H7 (cell line): ENCODE data around the gene SPSB2. TPM values are rescaled to one million over a fixed set of nuclear protein-coding genes. Genes with fewer than 3 reads are reported as not detected.
A peak's percentile ranks its signal among the peaks of the same experiment; 100 is the strongest.

Source experiments
- DNase-seq: peaks from one replicate; pipeline ENCODE4 v3.0.0; 2012
- H3K27me3 ChIP-seq: 2 replicates; pipeline ENCODE4 v1.6.0; 2011; ENCODE audit warnings: mild to moderate bottlenecking, low read length; ENCODE audit not compliant: control insufficient read depth, insufficient read depth
- H3K36me3 ChIP-seq: replicated peaks from 2 replicates; pipeline ENCODE4 v1.5.1; 2011; ENCODE audit warnings: low read length; ENCODE audit not compliant: control insufficient read depth, insufficient read depth
- H3K4me3 ChIP-seq: 2 replicates; pipeline ENCODE4 v1.5.1; 2011; ENCODE audit warnings: low read depth, mild to moderate bottlenecking, control low read depth, low read length, moderate library complexity; ENCODE audit not compliant: insufficient read depth
- total RNA-seq: library from RNA; depleted of rRNA; stranded (reverse); fragments of >200 nt; shearing (Covaris generic); gene quantifications from 2 replicates; pipeline ENCODE4 v1.2.3, GENCODE V29; 2014; rRNA removed

Gene SPSB2, protein sequence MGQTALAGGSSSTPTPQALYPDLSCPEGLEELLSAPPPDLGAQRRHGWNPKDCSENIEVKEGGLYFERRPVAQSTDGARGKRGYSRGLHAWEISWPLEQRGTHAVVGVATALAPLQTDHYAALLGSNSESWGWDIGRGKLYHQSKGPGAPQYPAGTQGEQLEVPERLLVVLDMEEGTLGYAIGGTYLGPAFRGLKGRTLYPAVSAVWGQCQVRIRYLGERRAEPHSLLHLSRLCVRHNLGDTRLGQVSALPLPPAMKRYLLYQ
- total RNA-seq, result 28.7 and 29.4 TPM in 2 replicates

DNA sequence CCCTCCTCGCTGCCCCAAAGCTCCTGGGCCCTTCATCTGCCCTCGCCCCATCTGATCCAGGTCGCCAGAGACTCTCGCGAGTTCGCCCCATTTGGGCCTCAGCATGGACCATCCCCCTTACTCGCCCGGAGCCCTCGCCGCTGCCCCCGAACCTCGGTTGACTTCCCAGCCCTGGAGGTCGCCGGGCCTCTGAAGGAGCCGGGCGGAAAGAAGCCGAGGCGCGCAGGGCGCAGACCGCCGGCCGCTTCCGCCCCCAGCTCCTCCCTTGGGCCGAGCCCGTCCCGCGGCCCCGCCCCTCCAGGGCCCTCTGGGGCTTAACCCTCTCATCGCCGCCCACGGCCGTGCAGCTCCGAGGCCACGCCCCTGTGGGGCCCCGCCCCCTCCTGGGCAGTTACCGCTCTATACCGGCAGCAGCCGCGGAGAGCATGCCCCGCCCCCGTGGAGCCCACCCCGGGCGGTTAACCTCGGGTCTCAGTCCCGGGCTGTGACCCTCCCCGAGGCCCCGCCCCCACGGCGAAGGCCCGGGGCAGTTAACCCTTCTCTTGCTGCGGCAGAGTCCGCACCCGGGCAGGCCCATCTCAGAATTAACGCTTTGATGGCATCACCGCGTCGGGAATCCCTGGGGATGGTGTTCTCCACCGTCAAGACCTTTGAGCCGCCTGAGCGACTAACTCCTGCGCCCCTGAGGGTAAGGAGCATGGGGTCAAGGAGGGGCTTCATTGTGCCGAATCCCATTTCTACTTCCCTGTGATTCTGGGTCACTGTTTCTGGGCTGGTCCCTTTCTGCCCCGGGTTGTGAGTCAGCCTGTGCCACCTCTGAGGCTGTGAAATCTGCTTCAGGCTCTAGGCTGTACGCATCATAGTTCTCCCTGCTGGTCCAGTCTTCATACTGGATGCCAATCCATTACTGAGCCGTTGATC is at the start of gene SPSB2:
Gene SPSB2 (minus strand): TSS at position 210 of the 921 bp plus-strand sequence. CDS start 402 bp downstream, outside the sequence.
- H3K27me3 ChIP-seq, result no peaks in the 10 kb centered on the region
- DNase-seq, result peak; percentile 100
- H3K36me3 ChIP-seq, result peaks cover 20% of the 10 kb centered on the region
- peak within 1 kb of the TSS; percentile 88 for H3K4me3 ChIP-seq

DNA sequence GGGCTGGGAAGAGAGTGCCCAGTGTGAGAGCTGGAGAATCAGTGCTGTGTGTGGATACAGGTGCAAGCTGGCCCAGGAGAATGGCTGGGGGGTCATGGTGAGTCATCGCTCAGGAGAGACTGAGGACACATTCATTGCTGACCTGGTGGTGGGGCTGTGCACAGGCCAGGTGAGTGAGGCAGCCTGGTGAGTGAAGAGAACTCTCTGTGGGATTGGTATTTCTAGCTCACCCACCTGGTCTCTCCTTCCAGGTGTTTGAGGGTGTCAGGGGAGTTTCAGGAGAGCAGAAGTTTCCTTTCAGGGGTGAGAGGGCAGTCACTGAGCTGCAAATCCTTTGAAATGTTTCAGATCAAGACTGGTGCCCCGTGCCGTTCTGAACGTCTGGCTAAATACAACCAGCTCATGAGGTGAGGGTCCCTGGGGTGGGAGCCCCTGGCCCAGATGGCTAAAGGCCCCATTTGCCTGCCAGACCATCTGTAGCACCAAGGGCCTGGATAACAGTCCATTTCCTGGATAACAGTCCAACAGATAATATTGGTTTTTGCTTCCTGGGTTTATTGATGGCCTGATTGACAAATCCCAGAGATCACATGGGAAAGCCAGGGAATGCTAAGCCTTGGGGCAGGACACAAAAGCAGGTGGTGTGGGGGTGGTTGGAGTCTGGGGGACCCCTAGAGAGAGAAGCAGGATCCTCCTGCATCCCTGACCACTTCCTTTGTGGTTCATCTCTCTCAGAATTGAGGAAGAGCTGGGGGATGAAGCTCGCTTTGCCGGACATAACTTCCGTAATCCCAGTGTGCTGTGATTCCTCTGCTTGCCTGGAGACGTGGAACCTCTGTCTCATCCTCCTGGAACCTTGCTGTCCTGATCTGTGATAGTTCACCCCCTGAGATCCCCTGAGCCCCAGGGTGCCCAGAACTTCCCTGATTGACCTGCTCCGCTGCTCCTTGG is 49.2 kb upstream of the SPSB2 start:
- Histone ChIP-seq H3K36me3 (peaks cover 21% of the 10 kb centered on the region), H3K27me3 (no peaks in the 10 kb centered on the region), H3K4me3 (no peak overlapping the region)
- DNase-seq, result peak; percentile 2

DNA sequence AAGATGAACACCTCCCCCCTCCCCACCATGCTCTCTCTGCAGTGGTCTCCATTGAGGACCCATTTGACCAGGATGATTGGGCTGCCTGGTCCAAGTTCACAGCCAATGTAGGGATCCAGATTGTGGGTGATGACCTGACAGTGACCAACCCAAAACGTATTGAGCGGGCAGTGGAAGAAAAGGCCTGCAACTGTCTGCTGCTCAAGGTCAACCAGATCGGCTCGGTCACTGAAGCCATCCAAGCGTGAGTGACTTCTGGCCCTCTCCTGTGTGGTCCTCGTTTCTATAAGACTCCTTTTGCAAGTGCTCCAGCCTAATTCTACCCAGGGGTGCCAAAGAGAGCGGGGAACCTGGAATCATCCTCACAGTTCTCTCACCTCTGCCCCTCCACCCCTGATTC is 48.4 kb upstream of the SPSB2 start:
- Histone ChIP-seq H3K36me3 (peaks cover 27% of the 10 kb centered on the region), H3K4me3 (no peak overlapping the region), H3K27me3 (no peaks in the 10 kb centered on the region)
- DNase-seq, result no peak

DNA sequence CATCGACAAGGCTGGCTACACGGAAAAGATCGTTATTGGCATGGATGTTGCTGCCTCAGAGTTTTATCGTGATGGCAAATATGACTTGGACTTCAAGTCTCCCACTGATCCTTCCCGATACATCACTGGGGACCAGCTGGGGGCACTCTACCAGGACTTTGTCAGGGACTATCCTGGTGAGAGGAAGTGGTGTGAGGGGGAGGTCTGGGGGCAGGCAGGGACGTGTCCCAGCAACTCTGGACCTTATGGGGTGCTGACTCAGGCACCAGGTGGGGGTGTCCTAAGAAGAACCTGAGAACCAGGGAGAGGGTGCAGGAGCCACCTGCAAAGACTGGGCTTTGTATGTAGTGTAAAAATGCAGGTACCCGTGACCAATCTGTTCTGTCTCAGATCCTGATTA is 46.5 kb upstream of the SPSB2 start:
- H3K4me3 ChIP-seq, result no peak overlapping the region
- peaks cover 31% of the 10 kb centered on the region for H3K36me3 ChIP-seq
- peaks cover 3% of the 10 kb centered on the region for H3K27me3 ChIP-seq
- peak; percentile 21 for DNase-seq

DNA sequence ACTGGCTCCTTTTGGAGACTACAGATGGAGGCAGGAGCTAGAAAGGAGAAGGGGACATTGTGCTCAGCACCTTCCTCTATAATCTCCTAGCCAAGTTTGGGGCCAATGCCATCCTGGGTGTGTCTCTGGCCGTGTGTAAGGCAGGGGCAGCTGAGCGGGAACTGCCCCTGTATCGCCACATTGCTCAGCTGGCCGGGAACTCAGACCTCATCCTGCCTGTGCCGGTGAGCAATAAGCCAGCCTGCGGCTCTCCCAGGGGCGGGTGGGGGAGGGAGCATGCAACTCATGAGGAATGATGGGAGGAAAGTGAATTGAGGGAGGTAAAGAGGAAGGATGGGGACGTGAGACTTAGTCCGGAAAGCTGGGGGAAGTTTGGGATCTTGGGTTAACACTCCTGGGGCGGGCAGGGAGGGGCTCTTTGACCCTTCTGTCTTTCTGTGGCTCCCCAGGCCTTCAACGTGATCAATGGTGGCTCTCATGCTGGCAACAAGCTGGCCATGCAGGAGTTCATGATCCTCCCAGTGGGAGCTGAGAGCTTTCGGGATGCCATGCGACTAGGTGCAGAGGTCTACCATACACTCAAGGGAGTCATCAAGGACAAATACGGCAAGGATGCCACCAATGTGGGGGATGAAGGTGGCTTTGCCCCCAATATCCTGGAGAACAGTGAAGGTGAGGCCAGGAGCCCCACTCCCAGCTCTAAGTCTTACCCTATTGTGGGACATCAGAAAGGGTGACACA is 44.6 kb upstream of the SPSB2 start:
- Histone ChIP-seq H3K27me3 (peaks cover 7% of the 10 kb centered on the region), H3K36me3 (peaks cover 28% of the 10 kb centered on the region), H3K4me3 (no peak overlapping the region)
- DNase-seq, result peak; percentile 10

DNA sequence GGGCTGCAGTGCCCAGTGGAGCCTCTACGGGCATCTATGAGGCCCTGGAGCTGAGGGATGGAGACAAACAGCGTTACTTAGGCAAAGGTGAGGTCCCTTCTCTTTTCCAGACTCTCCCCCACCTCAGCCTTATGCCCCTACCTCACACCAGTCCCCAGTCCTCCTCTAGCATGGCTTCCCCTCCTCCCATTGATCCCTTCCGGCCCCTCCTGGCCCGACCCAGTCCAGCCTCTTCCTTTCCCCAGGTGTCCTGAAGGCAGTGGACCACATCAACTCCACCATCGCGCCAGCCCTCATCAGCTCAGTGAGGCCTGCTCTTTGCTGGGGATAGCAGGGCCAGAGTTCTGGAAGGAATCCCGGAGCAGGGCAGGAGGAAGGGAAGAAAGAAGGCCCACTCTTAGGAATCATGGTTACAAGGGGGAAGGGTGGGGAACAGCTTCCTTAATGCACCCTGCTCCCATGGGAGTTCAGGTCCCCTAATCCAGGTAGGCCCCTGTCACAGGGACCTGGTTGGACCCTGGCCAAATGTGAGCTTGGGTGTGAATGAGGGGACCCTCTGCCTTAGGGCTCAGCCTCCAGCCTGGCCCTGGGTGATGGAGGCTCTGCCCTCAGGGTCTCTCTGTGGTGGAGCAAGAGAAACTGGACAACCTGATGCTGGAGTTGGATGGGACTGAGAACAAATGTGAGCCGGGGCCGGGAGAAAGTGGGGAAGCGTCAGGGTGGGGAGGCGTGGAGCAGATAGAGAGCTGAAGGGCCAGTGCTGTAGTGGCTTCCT is 43.5 kb upstream of the SPSB2 start:
- DNase-seq, result peak; percentile 12
- peaks cover 9% of the 10 kb centered on the region for H3K27me3 ChIP-seq
- H3K36me3 ChIP-seq, result peaks cover 19% of the 10 kb centered on the region
- no peak overlapping the region for H3K4me3 ChIP-seq

DNA sequence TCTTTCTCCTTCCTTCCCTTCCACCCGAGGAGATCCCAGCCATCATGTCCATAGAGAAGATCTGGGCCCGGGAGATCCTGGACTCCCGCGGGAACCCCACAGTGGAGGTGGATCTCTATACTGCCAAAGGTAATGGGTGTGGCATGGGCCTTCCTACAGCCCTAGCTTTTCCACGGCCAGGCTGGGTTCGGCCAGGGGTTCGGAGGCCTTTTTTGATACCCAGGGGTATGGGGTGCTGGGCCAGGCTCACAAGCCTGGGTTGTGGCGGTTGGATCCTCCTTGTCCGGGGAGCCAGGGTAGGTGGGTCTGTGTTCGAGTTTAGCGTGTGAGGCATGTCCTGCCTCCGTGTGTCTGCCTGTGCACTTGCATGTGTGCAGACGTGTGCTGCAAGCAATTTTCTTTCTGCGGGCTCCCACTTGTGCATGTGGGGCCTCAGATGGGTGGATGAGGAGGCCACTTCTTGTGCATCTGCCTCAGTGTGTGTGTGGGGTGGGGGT is 42.7 kb upstream of the SPSB2 start:
- Histone ChIP-seq H3K4me3 (peak overlapping the region; percentile 25), H3K36me3 (peaks cover 15% of the 10 kb centered on the region), H3K27me3 (peaks cover 9% of the 10 kb centered on the region)
- no peak for DNase-seq

DNA sequence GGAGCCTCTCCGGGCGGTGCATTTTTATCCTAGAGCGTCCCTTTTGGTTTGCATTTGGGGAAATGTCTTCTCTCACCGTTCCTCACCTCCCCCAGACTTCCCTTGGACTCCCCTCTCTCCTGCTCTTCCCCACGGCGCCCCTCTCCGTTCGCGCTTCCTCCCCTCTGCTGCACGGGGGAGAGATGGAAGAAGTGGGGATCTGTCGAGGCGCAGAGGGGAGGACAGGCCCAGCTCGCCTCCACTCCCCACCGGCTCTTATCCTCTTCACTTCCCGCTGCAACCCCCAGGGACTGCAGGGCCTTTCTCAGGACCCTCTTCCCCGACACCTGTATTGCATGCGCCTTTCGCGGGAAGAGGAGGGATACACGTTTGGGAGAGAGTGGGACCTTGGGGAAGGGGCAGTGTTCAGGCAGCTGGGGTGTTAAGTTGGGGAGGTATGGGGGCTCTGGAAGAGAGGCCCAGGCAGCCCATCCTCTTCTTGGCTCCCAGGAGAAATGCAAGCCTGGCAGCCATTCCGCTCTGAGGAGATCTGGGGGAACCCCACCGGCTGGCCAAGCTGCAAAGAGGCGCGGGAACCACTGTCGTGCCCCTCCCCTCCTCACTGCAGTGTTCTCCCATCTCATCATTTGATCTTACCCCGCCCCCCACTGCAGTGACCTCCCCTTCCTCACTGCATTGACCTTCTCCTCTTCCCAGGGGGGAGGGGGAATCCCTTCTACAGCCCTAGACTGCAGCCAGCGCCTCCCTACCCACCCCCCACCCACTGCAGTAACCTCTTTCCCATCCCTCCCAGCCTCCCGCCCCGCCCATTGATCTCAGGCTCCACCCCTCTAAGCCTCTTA is 42.1 kb upstream of the SPSB2 start:
- DNase-seq, result peak; percentile 92
- peak overlapping the region; percentile 82 for H3K4me3 ChIP-seq
- H3K27me3 ChIP-seq, result peaks cover 10% of the 10 kb centered on the region
- peaks cover 15% of the 10 kb centered on the region for H3K36me3 ChIP-seq

DNA sequence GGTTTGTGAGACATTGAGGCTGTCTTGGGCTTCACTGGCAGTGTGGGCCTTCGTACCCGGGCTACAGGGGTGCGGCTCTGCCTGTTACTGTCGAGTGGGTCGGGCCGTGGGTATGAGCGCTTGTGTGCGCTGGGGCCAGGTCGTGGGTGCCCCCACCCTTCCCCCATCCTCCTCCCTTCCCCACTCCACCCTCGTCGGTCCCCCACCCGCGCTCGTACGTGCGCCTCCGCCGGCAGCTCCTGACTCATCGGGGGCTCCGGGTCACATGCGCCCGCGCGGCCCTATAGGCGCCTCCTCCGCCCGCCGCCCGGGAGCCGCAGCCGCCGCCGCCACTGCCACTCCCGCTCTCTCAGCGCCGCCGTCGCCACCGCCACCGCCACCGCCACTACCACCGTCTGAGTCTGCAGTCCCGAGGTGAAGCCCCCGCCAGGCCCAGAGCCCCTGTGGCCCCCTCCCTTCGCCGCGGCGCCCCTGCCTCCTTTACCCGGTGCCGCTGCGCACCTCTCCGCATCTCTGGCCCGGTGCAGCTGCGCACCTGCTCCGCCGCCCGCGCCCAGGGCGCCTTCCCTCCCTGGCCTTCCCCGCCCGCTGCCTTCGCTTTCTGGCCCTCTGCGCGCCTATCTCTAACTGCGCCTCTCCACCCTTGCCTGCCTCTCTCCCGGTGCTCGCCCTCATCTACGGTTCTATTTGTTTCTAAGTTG is 41.3 kb upstream of the SPSB2 start, which contains the start of gene ENO2:
Gene ENO2 (plus strand): TSS at position 335 of the 701 bp plus-strand sequence. CDS start 1,253 bp downstream, outside the sequence.
- Histone ChIP-seq H3K4me3 (peak within 1 kb of the TSS; percentile 82), H3K36me3 (peaks cover 14% of the 10 kb centered on the region), H3K27me3 (peaks cover 10% of the 10 kb centered on the region)
- DNase-seq, result peak; percentile 85

DNA sequence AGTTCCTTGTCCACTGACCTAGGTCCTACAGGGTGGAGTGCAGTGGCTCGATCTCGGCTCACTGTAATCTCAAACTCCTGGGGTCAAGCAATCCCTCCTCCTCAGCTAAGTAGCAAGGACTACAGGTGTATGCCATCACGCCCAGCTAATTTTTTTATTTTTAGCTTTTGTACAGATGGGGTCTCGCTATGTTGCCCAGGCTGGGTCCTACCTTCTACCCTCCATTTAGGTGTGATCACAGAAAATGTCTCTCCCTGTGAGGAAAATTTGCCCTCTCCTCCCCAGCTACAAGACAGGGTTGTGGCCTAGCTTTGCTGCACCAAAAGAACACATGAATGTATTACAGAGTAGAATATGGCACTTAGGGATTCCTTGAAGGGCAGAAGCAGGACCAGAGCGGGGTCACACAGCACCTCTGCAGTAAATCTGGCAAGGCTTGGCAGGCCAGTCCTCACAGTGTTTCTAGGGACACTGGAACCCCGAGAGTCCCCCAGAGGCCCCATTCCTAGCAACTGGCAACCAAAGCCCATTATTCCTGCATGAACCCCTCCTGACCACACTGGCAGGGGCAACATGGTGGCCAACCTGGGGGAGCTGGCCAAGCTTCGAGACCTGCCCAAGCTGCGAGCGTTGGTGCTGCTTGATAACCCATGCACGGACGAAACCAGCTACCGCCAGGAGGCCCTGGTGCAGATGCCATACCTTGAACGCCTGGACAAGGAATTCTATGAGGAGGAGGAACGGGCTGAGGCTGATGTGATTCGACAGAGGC is 39.2 kb upstream of the SPSB2 start:
- no peak for DNase-seq

DNA sequence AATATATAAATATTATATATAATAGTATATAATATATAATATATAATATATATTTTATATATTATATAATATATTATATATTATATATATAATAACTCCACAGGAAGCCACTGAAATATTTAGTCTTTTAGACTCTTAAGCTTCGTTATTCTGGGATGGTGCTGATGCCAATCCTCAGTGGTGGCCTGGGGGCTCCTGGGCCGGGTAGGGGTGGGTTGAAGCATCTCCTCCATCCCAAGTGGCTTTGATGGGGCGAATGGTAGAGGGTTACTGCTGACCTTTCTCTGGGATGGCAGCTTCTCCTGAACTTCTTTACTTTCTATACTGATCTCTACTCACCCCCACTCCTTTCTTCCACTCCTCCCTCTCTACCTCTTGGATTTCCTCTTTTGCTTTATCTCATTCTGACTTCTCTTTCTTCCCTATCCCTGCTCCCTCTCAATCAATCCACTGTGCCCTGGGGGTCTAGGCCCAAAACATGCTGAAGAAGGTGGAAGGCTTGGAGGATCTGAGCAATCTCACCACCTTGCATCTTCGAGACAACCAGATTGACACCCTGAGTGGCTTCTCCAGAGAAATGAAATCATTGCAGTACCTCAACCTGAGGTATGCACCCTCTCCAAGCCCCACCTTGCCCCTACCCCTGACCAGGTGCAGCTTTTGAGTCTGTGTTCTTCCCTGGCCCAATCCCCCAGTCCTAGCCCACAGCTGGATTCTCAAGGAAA is 36.5 kb upstream of the SPSB2 start:
- DNase-seq, result no peak

More for the DNA sequence above, 39.2 kb upstream of the SPSB2 start:
- Histone ChIP-seq H3K27me3 (peaks cover 10% of the 10 kb centered on the region), H3K4me3 (no peak overlapping the region), H3K36me3 (peaks cover 10% of the 10 kb centered on the region)

More for the DNA sequence above, 36.5 kb upstream of the SPSB2 start:
- Histone ChIP-seq H3K36me3 (no peaks in the 10 kb centered on the region), H3K27me3 (peaks cover 13% of the 10 kb centered on the region), H3K4me3 (no peak overlapping the region)
